Esophagus squamous epithelium (tissue), 5 donors: ENCODE data around the gene HMG20A. TPM values are rescaled to one million over a fixed set of nuclear protein-coding genes. Genes with fewer than 3 reads are reported as not detected.

Experiments
- DNase-seq: peaks from one replicate; lab custom pipeline; 2025; lab: John Stamatoyannopoulos, UW
- H3K27ac ChIP-seq, 4 donors: fragments of 200-600 bp; sonication (generic); one replicate each; pipeline ENCODE4 v1.5.1; 2016 to 2019; ENCODE audit warnings: mild to moderate bottlenecking in 1 of 4
- H3K27me3 ChIP-seq, 4 donors: fragments of 200-600 bp; sonication (generic); 1 replicate in 3 of 4; 2 replicates in 1 of 4; pipeline versions ENCODE4 v1.5.1 to v1.6.0; 2017 to 2021; ENCODE audit warnings: antibody characterized with exemption in 1 of 4
- H3K36me3 ChIP-seq, 3 donors: fragments of 200-600 bp; sonication (generic); one replicate each; pipeline ENCODE4 v1.5.1; 2016 to 2019
- H3K4me1 ChIP-seq, 3 donors: fragments of 200-600 bp; sonication (generic); one replicate each; pipeline ENCODE4 v1.5.1; 2017 to 2019
- H3K4me3 ChIP-seq, 4 donors: fragments of 200-600 bp; sonication (generic); 1 replicate in 3 of 4; 2 replicates in 1 of 4; pipeline ENCODE4 v1.5.1; 2016 to 2019; ENCODE audit warnings: mild to moderate bottlenecking in 2 of 4, moderate library complexity in 1 of 4
- H3K9me3 ChIP-seq, 3 donors: fragments of 200-600 bp; sonication (generic); one replicate each; pipeline ENCODE4 v1.5.1; 2016 to 2019
- POLR2A ChIP-seq, 4 donors: fragments of 450-650 bp; IDR thresholded peaks; one replicate each; pipeline ENCODE4 v1.6.1; 2017; ENCODE audit warnings: antibody characterized with exemption in 4 of 4, mild to moderate bottlenecking in 4 of 4, moderate library complexity in 3 of 4
- WGBS, 2 donors: methylation state at CpG; one replicate each; pipeline ENCODE4 v1.1.5; 2018; 5-methylcytosine and 5-hydroxymethylcytosine counted together
- intact Hi-C: fragments of 100-400 bp; cut with DNase I; formaldehyde crosslinking; loops from one replicate; pipeline ENCODE4 v1.15.0; 2022
- total RNA-seq, 4 donors: library from RNA; depleted of rRNA; stranded (reverse); fragments of >200 nt; gene quantifications; one replicate each; pipeline ENCODE4 v1.1.0, GENCODE V29; 2016
- TF ChIP-seq, protein P1 (sequence below), 6 experiments: fragments of 450-650 bp in 4 of 6; fragments of 200-600 bp in 2 of 6; sonication (generic) in 2 of 6; IDR thresholded peaks; one replicate each; pipeline ENCODE4 v1.5.1; 2016 to 2019; ENCODE audit warnings: antibody characterized with exemption in 6 of 6, mild to moderate bottlenecking in 4 of 6, moderate library complexity in 4 of 6
- donor health status: DM: yes; HTN: yes; CAD: no.

The HMG20A gene
- total RNA-seq, 4 donors from 2014 or later, result 7.9 to 22.7 (median 12.9) TPM

GRCh38 chr15:77532846-77533245 lies 112.2 kb downstream of the HMG20A start:
- no peak overlapping the region for H3K27ac ChIP-seq
- H3K9me3 ChIP-seq, result no peaks in the 10 kb centered on the region
- H3K4me1 ChIP-seq, result peaks cover 0 to 11% (median 4%) of the 10 kb centered on the region in 3 donors
- TF ChIP-seq, protein P1, sequence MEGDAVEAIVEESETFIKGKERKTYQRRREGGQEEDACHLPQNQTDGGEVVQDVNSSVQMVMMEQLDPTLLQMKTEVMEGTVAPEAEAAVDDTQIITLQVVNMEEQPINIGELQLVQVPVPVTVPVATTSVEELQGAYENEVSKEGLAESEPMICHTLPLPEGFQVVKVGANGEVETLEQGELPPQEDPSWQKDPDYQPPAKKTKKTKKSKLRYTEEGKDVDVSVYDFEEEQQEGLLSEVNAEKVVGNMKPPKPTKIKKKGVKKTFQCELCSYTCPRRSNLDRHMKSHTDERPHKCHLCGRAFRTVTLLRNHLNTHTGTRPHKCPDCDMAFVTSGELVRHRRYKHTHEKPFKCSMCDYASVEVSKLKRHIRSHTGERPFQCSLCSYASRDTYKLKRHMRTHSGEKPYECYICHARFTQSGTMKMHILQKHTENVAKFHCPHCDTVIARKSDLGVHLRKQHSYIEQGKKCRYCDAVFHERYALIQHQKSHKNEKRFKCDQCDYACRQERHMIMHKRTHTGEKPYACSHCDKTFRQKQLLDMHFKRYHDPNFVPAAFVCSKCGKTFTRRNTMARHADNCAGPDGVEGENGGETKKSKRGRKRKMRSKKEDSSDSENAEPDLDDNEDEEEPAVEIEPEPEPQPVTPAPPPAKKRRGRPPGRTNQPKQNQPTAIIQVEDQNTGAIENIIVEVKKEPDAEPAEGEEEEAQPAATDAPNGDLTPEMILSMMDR (IDR thresholded peaks at IDR 0.05), result no peak
- no peak for TF ChIP-seq POLR2A (IDR thresholded peaks at IDR 0.05)
- H3K27me3 ChIP-seq, result peaks cover 0 to 30% (median 0%) of the 10 kb centered on the region in 4 donors
- no peaks in the 10 kb centered on the region for H3K36me3 ChIP-seq
- H3K4me3 ChIP-seq, result no peak overlapping the region
- 60 to 73% methylated on average over 7 of the region's 7 CpGs for WGBS, 2 donors
- intact Hi-C loops, result no loop called here
- no peak for DNase-seq

GRCh38 chr15:77533578-77534430 lies 113.1 kb downstream of the HMG20A start:
- TF ChIP-seq POLR2A (IDR thresholded peaks at IDR 0.05), result no peak
- TF ChIP-seq, protein P1 (IDR thresholded peaks at IDR 0.05), result no peak
- intact Hi-C loops, result no loop called here
- Histone ChIP-seq H3K27ac (no peak overlapping the region), H3K36me3 (no peaks in the 10 kb centered on the region), H3K27me3 (peaks cover 0 to 30% (median 0%) of the 10 kb centered on the region in 4 donors), H3K4me1 (peaks cover 0 to 3% (median 0%) of the 10 kb centered on the region in 3 donors), H3K9me3 (no peaks in the 10 kb centered on the region), H3K4me3 (no peak overlapping the region)
- DNase-seq, result no peak
- 66 to 69% methylated on average over 13 of the region's 13 CpGs for WGBS, 2 donors

Other genes starting within 250 kb of the HMG20A start
- gene PEAK1, start 784 bp upstream of the HMG20A start, total RNA-seq, result 10 to 100 TPM in 3 of 4 donors, 1 to 10 TPM in 1; 8.6 to 47.3 (median 14.0) TPM
- 1 to 10 TPM in 1 of 4 donors, under 1 TPM in 2, not detected in 1; 0.09 to 1.2 (median 0.38) TPM for gene LINGO1, start 212.0 kb downstream of the HMG20A start, total RNA-seq